HG03565 (cell line): ENCODE measurements around the gene SLC25A5.
"Not testable (repeated sequence)": the region's sequence is repeated elsewhere in the genome, so short reads cannot be mapped to it uniquely, and the experiment has no call there.

ENCODE experiments used
- ATAC-seq: cut with Tn5 transposase; IDR thresholded peaks from one replicate; pipeline ENCODE4 v1.9.1; 2021; ENCODE audit warnings: mild to moderate bottlenecking, moderate library complexity; ENCODE audit not compliant: unreplicated experiment

SLC25A5 gene

GRCh38 chrX:119502727-119503483 lies 34.7 kb downstream of the SLC25A5 start:
- no peak for ATAC-seq

GRCh38 chrX:119503484-119503861 lies 35.2 kb downstream of the SLC25A5 start:
- no peak for ATAC-seq

- not testable (repeated sequence) for ATAC-seq
These were observed 36.9 kb downstream of the SLC25A5 start for GRCh38 chrX:119505145-119505544.

- no peak for ATAC-seq
These were observed 37.7 kb downstream of the SLC25A5 start for GRCh38 chrX:119505945-119506344.

GRCh38 chrX:119507206-119507605 lies 39.0 kb downstream of the SLC25A5 start:
- ATAC-seq, result no peak

- ATAC-seq, result no peak
These were observed 44.0 kb downstream of the SLC25A5 start for GRCh38 chrX:119512146-119512800.

GRCh38 chrX:119516157-119516702 lies 48.0 kb downstream of the SLC25A5 start:
- ATAC-seq, result peak; percentile 74

GRCh38 chrX:119518371-119518770 lies 50.1 kb downstream of the SLC25A5 start:
- ATAC-seq, result no peak
